Endometrial microvascular endothelial cells (primary cell): ENCODE results near the gene NUSAP1. TPM values are rescaled to one million over a fixed set of nuclear protein-coding genes. Genes with fewer than 3 reads are reported as not detected.
"Not testable (repeated sequence)": the region's sequence is repeated elsewhere in the genome, so short reads cannot be mapped to it uniquely, and the experiment has no call there.

Experiments
- in situ Hi-C: cut with HindIII; loops from 2 replicates; pipeline ENCODE4 v1.10.0; 2017; ENCODE audit warnings: low sequenced_read_pairs, low pct_unique_long_range_greater_than_20kb; ENCODE audit errors: inconsistent ontology term
- total RNA-seq: library from RNA; depleted of rRNA; stranded (reverse); fragments of >200 nt; gene quantifications from one replicate; pipeline ENCODE4 v1.2.3, GENCODE V29; 2015; ENCODE audit errors: inconsistent ontology term

NUSAP1 gene
- total RNA-seq, 1 donor from 2014 or later = 107 TPM

DNA sequence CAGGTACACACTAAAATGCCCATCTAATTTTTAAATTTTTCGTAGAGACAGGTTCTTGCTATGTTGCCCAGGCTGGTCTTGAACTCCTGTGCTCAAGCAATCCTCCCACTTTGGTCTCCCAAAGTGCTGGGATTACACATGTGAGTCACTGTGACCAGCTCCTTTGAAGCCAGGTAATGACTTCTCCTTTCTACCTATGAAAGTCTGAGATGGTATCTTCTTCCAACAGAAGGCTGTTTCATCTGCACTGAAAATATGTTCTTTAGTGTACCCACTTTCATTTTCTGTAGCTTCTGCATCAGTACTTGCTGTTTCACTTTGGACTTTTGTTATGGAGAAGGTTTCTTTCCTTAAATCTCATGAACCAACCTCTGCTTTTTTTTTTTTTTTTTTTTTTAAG, 9.1 kb upstream of the NUSAP1 start:
- in situ Hi-C loops = no loop called here

- in situ Hi-C loops = no loop called here
Observed at GRCh38 chr15:41331281-41331680, 1.4 kb upstream of the NUSAP1 start.

DNA sequence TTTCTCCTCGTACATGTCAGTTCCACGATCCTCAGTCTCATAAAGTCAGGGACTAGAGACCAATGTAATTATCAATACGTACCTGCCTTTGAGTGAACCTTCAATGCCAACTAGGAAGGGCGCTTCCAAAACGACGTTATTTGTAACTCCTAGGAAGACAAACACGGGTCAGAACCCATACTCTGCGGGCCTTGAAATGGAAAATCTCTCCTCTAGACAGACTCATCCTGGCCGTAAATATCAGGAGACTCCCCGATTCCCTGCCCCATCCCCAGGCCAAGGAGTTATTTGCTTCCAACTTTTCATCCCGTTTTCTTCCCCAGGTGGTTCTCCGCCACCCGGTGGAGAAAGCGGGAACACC, 868 bp upstream of the NUSAP1 start:
- in situ Hi-C loops = no loop called here

GRCh38 chr15:41333026-41333562, 413 bp downstream of the NUSAP1 start:
- in situ Hi-C loops = no loop called here

GRCh38 chr15:41334293-41335120, 1.8 kb downstream of the NUSAP1 start:
- in situ Hi-C loops = no loop called here

DNA sequence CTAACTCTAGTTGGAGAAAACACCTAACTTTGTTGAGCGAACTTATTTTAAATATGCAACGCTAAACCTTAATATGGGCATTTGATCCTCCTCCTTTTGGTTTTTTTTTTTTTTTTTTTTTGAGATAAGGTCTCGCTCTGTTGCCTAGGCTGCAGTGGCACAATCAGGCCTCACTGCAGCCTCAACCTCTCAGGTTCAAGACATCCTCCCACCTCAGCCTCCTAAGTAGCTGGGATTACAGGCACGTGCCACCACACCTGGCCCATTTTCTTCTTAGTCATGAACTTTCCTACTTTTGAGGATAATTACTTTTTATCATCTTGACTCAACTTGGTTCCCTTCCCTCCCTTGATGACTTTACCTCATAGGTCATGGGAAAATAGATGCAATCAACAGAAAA, 3.9 kb downstream of the NUSAP1 start:
- in situ Hi-C loops = no loop called here

GRCh38 chr15:41337047-41337446, 4.4 kb downstream of the NUSAP1 start:
- in situ Hi-C loops = no loop called here

DNA sequence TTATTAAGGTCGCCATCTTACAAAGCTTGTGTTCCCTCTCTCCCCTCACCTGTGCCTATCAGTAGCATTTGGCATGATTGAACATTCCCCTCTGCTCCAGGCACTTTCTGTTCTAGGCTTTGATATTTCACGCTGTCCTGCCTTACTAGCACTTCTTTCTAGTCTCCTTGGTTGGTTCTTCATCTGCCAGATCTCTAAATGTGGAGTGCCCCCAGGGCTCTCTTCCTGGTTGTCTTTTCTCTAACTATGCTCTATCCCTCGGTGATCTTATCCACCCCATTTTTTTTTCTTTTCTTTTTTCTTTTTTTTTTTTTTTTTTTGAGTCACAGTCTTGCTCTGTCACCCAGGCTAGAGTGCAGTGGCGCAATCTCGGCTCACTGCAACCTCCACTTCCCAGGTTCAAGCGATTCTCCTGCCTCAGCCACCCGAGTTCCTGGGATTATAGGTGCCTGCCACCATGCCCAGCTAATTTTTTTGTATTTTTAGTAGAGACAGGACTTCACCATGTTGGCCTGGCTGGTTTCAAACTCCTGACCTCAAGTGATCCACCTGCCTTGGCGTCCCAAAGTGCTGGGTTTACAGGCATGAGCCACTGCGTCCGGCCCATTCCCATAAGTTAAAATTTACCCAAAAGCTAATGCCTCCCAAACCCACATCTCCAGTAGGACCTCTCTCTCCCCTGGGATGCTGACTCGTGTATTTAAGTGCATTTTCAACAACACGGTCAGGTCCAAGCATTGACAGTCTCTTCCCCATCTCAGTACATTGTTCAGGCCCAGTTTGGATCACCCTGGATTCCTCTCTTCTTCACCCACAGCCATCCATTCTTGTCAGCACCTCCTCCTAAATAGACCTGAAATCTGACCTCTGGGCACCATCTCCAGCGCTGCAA, 5.2 kb downstream of the NUSAP1 start:
- in situ Hi-C loops = no loop called here

DNA sequence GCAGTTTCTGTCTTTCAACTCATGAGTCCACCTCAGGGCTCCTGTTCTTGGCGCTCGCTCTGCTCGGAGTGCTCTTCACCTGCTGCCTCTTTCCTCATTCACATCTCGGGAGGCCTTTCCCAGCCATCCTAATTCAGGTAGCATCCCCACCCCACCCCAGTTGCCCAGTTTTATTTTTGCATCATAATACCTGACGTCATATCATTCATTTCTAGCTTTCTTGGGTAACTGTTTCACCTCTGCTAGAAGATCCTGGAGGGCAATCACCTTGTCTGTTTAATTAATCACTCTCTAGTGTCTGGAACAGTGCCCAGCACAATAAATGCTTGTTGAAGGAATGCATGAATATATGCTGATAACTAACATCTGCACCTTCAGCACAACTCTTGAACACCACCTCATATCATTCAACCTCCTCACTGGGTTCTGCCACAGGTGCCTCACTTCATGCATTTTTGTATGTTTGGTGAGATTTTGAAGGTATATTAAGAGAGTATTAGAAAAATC, 7.6 kb downstream of the NUSAP1 start:
- in situ Hi-C loops = no loop called here

- in situ Hi-C loops = no loop called here
Observed at GRCh38 chr15:41341519-41341918, 8.8 kb downstream of the NUSAP1 start.

GRCh38 chr15:41347236-41347635, 14.6 kb downstream of the NUSAP1 start:
- in situ Hi-C loops = no loop called here

GRCh38 chr15:41350057-41350717, 17.5 kb downstream of the NUSAP1 start:
- in situ Hi-C loops = no loop called here

- in situ Hi-C loops = no loop called here
Observed at GRCh38 chr15:41354371-41354770, 21.7 kb downstream of the NUSAP1 start.

- in situ Hi-C loops = no loop called here
Observed at GRCh38 chr15:41367418-41367817, 34.7 kb downstream of the NUSAP1 start.

DNA sequence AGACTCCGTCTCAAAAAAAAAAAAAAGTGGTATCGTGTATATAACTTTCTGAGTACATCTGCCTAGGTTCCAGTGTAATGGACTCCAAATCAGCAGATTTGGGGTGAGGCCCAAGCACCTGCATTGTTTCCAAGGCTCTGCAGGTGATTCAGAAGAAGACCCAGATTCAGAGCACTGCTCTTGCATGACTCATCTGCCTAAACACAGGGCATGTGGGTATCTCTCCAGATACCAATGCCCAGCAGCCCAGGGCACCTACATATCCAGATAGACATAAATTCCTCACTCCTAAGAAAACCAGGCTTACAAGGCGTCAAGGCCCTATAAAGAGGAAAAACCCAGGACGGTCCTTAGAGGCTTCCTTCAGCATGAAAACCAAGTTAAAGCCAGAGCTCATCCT, 45.3 kb downstream of the NUSAP1 start:
- in situ Hi-C loops = no loop called here

DNA sequence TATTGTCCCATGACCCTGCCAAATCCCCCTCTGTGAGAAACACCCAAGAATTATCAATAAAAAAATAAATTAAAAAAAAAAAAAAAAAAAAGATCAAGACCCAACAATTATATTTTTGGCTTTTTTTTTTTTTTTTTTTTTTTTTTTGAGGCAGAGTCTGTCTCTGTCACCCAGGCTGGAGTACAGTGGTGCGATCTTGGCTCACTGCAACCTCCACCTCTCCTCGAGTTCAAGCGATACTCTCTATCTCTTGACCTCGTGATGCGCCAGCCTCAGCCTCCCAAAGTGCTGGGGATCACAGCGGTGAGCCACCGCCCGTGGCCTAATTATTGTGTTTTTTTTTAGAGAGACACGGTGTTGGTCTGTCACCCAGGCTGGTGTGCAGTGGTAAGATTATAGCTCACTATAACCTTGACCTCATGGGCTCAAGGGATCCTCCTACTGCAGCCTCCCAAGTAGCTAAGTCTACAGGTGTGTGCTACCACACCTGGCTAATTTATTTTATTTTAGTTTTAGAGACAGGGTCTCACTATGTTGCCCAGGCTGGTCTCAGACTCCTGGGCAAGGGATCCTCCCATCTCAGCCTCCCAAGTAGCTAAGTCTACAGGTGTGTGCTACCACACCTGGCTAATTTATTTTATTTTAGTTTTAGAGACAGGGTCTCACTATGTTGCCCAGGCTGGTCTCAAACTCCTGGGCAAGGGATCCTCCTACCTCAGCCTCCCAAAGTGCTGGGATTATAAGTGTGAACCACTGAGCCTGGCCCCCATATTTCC, 51.5 kb downstream of the NUSAP1 start:
- in situ Hi-C loops = not testable (repeated sequence)

DNA sequence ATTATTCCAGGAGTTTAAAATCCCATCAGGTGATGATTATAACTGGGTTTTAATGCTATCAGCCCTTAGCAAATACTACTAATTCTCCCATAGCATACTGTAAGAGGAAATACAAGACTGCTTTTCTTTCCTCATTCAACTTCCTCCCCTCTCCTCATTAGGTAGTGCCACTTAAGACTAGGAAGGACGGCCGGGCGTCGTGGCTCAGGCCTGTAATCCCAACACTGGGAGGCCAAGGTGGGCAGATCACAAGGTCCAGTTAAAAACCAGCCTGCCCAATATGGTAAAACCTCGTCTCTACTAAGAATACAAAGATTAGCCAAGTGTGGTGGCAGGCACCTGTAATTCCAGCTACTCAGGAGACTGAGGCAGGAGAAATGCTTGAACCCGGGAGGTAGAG, 55.0 kb downstream of the NUSAP1 start:
- in situ Hi-C loops = no loop called here

DNA sequence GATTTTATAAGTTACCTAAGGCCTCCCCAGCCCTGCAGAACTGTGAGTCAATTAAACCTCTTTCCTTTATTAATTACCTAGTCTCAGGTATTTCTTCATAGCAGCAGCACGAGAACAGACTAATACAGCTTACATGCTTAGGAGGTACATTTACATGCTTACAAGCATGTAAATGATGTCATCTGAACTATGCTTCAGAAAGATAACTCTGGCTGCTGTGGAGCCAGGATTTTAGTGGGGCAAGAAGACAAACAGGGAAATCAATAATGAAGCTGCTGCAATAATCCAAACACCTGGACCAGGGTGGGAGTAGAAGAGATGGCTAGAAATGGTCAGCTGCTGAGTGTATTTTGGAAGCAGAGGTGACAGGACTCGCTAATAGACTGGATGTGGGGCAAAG, 60.0 kb downstream of the NUSAP1 start:
- in situ Hi-C loops = no loop called here
